Endothelial cell of umbilical vein (primary cell): ENCODE data around the gene JAZF1. TPM values are rescaled to one million over a fixed set of nuclear protein-coding genes. Genes with fewer than 3 reads are reported as not detected.

Experiments
- BruUV-seq: library from RNA; stranded (reverse); fragments of 400-500 nt; replicated peaks from 2 replicates; lab custom pipeline; 2021; lab: Mats Ljungman, UMichigan
- CTCF ChIA-PET: fragments of 300-600, 350-600 bp; sonication (Branson Sonifier 250); formaldehyde crosslinking; loops from one replicate; lab custom pipeline; 2021; ENCODE audit warnings: antibody characterized with exemption, inconsistent platforms; lab: Charles Lee
- POLR2A ChIA-PET: fragments of 300-600, 350-600 bp; sonication (Branson Sonifier 250); formaldehyde crosslinking; loops from one replicate; lab custom pipeline; 2021; ENCODE audit warnings: antibody characterized with exemption, inconsistent platforms; lab: Charles Lee
- DNase-seq: peaks from one replicate; pipeline ENCODE4 v3.0.0-alpha.2; 2011; ENCODE audit warnings: low read depth, low spot score
- FAIRE-seq: peaks from 2 replicates; lab custom pipeline; 2011; peaks lifted over from hg19 to GRCh38; lab: Jason Lieb, UNC
- H2AFZ ChIP-seq: 2 replicates; pipeline ENCODE4 v1.6.0; 2012; ENCODE audit warnings: low read depth, low read length, control low read depth, inconsistent platforms
- H3K27ac ChIP-seq: 2 replicates; pipeline ENCODE4 v1.5.1; 2011; ENCODE audit warnings: low read depth, mild to moderate bottlenecking, control low read depth, low read length, moderate library complexity; ENCODE audit not compliant: insufficient read depth
- H3K27me3 ChIP-seq, 2 experiments: 2 replicates each; pipeline versions ENCODE4 v1.6.0 to v1.6.1; 2011; ENCODE audit warnings: low read length in 2 of 2, mixed read lengths in 1 of 2; ENCODE audit not compliant: control insufficient read depth in 2 of 2, insufficient read depth in 2 of 2
- H3K36me3 ChIP-seq, 2 experiments: 2 replicates in 1 of 2; 3 replicates in 1 of 2; pipeline ENCODE4 v1.5.1; 2011; ENCODE audit warnings: low read length in 2 of 2, mild to moderate bottlenecking in 1 of 2, moderate library complexity in 1 of 2; ENCODE audit not compliant: control insufficient read depth in 2 of 2, insufficient read depth in 2 of 2; ENCODE audit errors: extremely low read depth in 1 of 2
- H3K4me1 ChIP-seq: 3 replicates; pipeline ENCODE4 v1.5.1; 2011; ENCODE audit warnings: mild to moderate bottlenecking, low read length; ENCODE audit not compliant: control insufficient read depth, insufficient read depth; ENCODE audit errors: extremely low read depth
- H3K4me2 ChIP-seq: 2 replicates; pipeline ENCODE4 v1.6.1; 2011; ENCODE audit warnings: low read length, control low read depth, mixed read lengths; ENCODE audit not compliant: insufficient read depth
- H3K4me3 ChIP-seq, 3 experiments: fragments of 200-600 bp in 1 of 3; sonication (generic), shearing (Covaris generic) in 1 of 3; replicated peaks in 1 of 3; 2 replicates each; pipeline ENCODE4 v1.5.1; 2011 to 2016; ENCODE audit warnings: control low read depth in 3 of 3, low read length in 3 of 3, mild to moderate bottlenecking in 2 of 3, inconsistent platforms in 1 of 3, low read depth in 1 of 3, moderate library complexity in 1 of 3; ENCODE audit not compliant: insufficient read depth in 1 of 3
- H3K79me2 ChIP-seq: 2 replicates; pipeline ENCODE4 v1.6.0; 2012; ENCODE audit warnings: low read length, inconsistent platforms; ENCODE audit not compliant: control insufficient read depth, insufficient read depth
- H3K9ac ChIP-seq: replicated peaks from 2 replicates; pipeline ENCODE3; 2011; ENCODE audit warnings: low read length, control low read depth; ENCODE audit not compliant: insufficient read depth; ENCODE audit errors: extremely low read depth
- H3K9me1 ChIP-seq: replicated peaks from 3 replicates; pipeline ENCODE4 v1.6.0; 2011; ENCODE audit warnings: mild to moderate bottlenecking, low read length; ENCODE audit not compliant: control insufficient read depth, insufficient read depth; ENCODE audit errors: extremely low read depth
- H3K9me3 ChIP-seq: replicated peaks from 2 replicates; pipeline ENCODE4 v1.5.1; 2012; ENCODE audit warnings: low read length, inconsistent platforms; ENCODE audit not compliant: control insufficient read depth, insufficient read depth
- H4K20me1 ChIP-seq: replicated peaks from 2 replicates; pipeline ENCODE3; 2011; ENCODE audit warnings: mild to moderate bottlenecking, low read length; ENCODE audit not compliant: control insufficient read depth, insufficient read depth; ENCODE audit errors: extremely low read depth
- CTCF ChIP-seq, 2 donors: IDR thresholded peaks; 1 replicate in 1 of 2; 2 replicates in 1 of 2; pipeline ENCODE4 v1.5.1; 2011; ENCODE audit warnings: low read length in 2 of 2, mild to moderate bottlenecking in 2 of 2, moderate library complexity in 2 of 2, control low read depth in 1 of 2, inconsistent platforms in 1 of 2, low read depth in 1 of 2; ENCODE audit not compliant: insufficient read depth in 1 of 2; ENCODE audit errors: extremely low read depth in 1 of 2
- EZH2 ChIP-seq: IDR thresholded peaks from 2 replicates; pipeline ENCODE4 v1.6.1; 2012; ENCODE audit warnings: borderline replicate concordance, low read depth, mild to moderate bottlenecking, moderate library complexity, low read length, inconsistent platforms; ENCODE audit not compliant: severe bottlenecking
- FOS ChIP-seq: IDR thresholded peaks from 2 replicates; pipeline ENCODE4 v1.6.1; 2011; ENCODE audit warnings: mild to moderate bottlenecking, low read length, moderate library complexity, borderline replicate concordance; ENCODE audit not compliant: insufficient read depth
- GATA2 ChIP-seq: IDR thresholded peaks from 2 replicates; pipeline ENCODE4 v1.7.0; 2011; ENCODE audit warnings: low read depth, mild to moderate bottlenecking, moderate library complexity, mixed read lengths, low read length; ENCODE audit not compliant: insufficient read length, insufficient read depth
- JUN ChIP-seq: IDR thresholded peaks from 2 replicates; pipeline ENCODE4 v1.6.1; 2011; ENCODE audit warnings: borderline replicate concordance, low read depth; ENCODE audit not compliant: insufficient read length, insufficient read depth
- MAX ChIP-seq: IDR thresholded peaks from 2 replicates; pipeline ENCODE4 v1.6.1; 2011; ENCODE audit not compliant: insufficient read depth, insufficient read length
- MYC ChIP-seq: IDR thresholded peaks from one replicate; pipeline ENCODE4 v1.6.1; 2011; ENCODE audit warnings: mild to moderate bottlenecking, low read depth, low read length
- POLR2A ChIP-seq: IDR thresholded peaks from 2 replicates; pipeline ENCODE4 v1.6.1; 2012; ENCODE audit warnings: low read depth, mild to moderate bottlenecking, control low read depth, low read length
- POLR2AphosphoS5 ChIP-seq: IDR thresholded peaks from 2 replicates; pipeline ENCODE4 v1.6.1; 2012; ENCODE audit warnings: low read depth, mild to moderate bottlenecking, control low read depth, low read length, moderate library complexity; ENCODE audit not compliant: insufficient read depth
- dilution Hi-C: fragments of 300-500 bp; cut with MboI; formaldehyde crosslinking; loops from one replicate; pipeline ENCODE4 v1.15.0; 2019; ENCODE audit warnings: low sequenced_read_pairs; ENCODE audit not compliant: extremely low pct_ligation_motif_present
- intact Hi-C: fragments of 100-400 bp; cut with micrococcal nuclease; formaldehyde crosslinking; loops from one replicate; pipeline ENCODE4 v1.10.0; 2022
- polyA plus RNA-seq, 4 experiments: library from polyadenylated mRNA; depleted of rRNA in 3 of 4; stranded (reverse) in 3 of 4; unstranded in 1 of 4; fragments of >200 nt; gene quantifications; 2 replicates each; pipeline versions ENCODE4 v1.2.1 to v1.2.3, GENCODE V29; 2011 to 2012; ENCODE audit warnings: missing spikeins in 1 of 4
- total RNA-seq: library from RNA; stranded (reverse); gene quantifications from 2 replicates; pipeline ENCODE4 v1.2.3, GENCODE V29; 2021

The JAZF1 gene
- total and polyA plus RNA-seq, 2 donors (not counting 3 experiments of a cell fraction or from before 2014, with no cell fraction given) = 2.5 to 16.9 TPM

GRCh38 chr7:28123752-28124151, 56.8 kb downstream of the JAZF1 start:
- POLR2A ChIA-PET = no interaction called here

More at GRCh38 chr7:28123752-28124151, 56.8 kb downstream of the JAZF1 start:
- Histone ChIP-seq H4K20me1 (no peaks in the 10 kb centered on the region), H3K9me3 (no peaks in the 10 kb centered on the region), H3K27ac (no peak overlapping the region), H3K27me3 (no peaks in the 10 kb centered on the region), H3K79me2 (peaks cover 2% of the 10 kb centered on the region), H3K9me1 (no peaks in the 10 kb centered on the region), H2AFZ (no peak overlapping the region), H3K4me1 (peaks cover 22% of the 10 kb centered on the region), H3K36me3 (no peaks in the 10 kb centered on the region), H3K4me2 (no peak overlapping the region), H3K4me3 (no peak overlapping the region), H3K9ac (no peak overlapping the region)
- intact Hi-C loops = no loop called here
- dilution Hi-C loops = no loop called here
- DNase-seq (no peak), FAIRE-seq (no peak)
- no TSS peak for BruUV-seq
- TF ChIP-seq POLR2A (no peak), CTCF (IDR thresholded peaks at IDR 0.05; ENCODE audit: extremely low read depth in 1 of 2, insufficient read depth in 1 of 2, low read depth in 1 of 2, low read length in 2 of 2) (no peak), MAX (no peak), MYC (no peak), FOS (no peak), EZH2 (no peak), JUN (no peak), GATA2 (no peak), POLR2AphosphoS5 (no peak)
- CTCF ChIA-PET = no interaction called here
